ENCODE data around the gene GAS2L3.
"Not testable (repeated sequence)": the region's sequence is repeated elsewhere in the genome, so short reads cannot be mapped to it uniquely, and the experiment has no call there.

Gene GAS2L3

GRCh38 chr12:100574187-100575074 is 947 bp downstream of the GAS2L3 start:
- DNase-seq, result peak; percentile 51 to 64 (median 60)

GRCh38 chr12:100576331-100577036 is 3.0 kb downstream of the GAS2L3 start:
- DNase-seq, result peak; percentile 83 to 97 (median 97)

- DNase-seq, result no peak
These were observed 5.4 kb downstream of the GAS2L3 start for GRCh38 chr12:100578923-100579322.

GRCh38 chr12:100579844-100580243 is 6.4 kb downstream of the GAS2L3 start:
- peak; percentile 27 to 56 (median 43) for DNase-seq

DNA sequence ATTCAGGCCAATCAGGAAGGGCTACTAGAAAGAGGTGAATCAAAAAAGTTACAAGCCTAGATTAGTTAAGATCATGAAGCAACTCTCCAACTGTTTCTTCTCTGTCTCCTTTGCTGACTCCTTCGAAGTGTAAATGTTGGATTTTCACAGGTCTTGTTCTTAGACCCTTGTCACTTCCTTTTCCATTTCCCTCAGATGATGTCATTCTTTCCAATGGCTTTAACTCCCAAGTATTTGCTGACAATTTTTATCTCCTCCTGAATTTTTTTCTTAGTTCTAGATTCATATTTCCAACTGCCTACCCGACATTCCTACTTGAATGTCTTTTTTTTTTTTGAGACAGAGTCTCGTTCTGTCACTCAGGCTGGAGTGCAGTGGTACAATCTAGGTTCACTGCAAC is 10.8 kb downstream of the GAS2L3 start:
- peak in 2 of 3 donors; percentile 31 to 42 for DNase-seq

GRCh38 chr12:100591979-100592378 is 18.5 kb downstream of the GAS2L3 start:
- no peak for DNase-seq

GRCh38 chr12:100593490-100593889 is 20.0 kb downstream of the GAS2L3 start:
- no peak for DNase-seq

GRCh38 chr12:100601626-100602025 is 28.1 kb downstream of the GAS2L3 start:
- DNase-seq, result no peak

DNA sequence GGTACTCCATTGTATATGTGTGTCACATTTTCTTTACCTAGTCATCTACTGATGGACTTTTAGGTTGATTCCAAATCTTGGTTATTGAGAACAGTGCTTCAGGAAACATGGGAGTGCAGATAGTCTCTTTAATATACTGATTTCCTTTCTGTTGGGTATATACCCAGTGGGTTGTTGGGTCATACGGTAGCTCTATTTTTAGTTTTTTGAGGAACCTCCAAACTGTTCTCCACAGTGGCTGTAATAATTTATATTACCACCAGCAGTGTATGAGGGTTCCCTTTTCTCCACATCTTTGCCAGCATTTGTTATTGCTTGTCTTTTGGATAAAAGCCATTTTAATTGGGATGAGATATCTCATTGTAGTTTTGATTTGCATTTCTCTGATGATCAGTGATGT is 29.5 kb downstream of the GAS2L3 start:
- peak; percentile 37 to 56 (median 48) for DNase-seq

- DNase-seq, result peak; percentile 57 to 65 (median 60)
These were observed 35.3 kb downstream of the GAS2L3 start for GRCh38 chr12:100608776-100609175.

DNA sequence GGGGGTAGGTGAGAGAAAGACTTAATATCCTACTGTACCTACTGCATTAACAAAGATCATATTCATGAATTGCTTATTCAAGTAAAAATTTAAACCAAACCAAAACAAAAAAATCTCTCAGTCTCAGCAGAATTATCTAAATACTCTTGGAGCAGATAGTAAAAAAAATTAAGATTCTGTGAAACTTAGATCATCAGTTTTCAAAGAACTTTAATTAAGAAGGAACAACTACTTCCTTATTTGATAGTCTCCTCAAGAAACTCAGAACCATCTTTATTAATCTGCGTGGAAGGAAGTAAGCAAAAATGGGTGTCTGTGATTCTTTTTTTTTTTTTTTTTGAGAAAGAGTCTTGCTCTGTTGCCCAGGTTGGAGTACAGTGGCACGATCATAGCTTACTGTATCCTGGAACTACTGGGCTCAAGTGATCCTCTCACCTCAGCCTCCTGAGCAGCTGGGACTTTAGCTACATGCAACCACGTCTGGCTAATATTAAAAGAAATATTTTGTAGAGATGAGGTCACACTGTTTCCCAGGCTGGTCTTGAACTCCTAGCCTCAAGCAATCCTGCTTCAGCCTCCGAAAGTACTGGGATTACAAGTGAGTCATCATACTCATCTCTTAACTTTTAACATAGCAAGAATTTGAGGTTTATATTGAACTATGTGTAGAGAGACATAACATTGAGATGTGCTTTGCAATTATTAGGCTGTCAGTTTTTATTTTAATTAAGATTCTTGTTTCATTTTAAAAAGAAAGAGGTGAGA is 37.4 kb downstream of the GAS2L3 start:
- peak in 2 of 3 donors; percentile 29 to 37 for DNase-seq

DNA sequence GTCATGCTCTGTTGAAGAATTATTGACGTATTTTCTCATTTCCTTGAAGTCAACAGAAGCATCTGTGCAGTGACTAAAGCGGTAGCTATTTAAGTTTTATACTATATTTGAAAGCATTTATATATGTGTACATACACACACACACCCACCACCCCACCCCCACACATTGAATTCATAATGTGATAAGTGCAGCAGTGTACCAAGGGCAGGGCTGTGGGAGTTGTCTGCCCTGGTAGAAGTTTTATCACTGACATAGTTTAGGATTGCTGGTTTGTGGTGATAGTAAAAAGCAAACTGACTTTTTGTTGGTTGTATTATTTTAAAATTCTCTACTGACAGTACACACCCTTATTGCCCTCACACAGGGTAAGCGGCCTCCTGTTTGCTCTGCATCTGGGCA is 39.1 kb downstream of the GAS2L3 start:
- no peak for DNase-seq

DNA sequence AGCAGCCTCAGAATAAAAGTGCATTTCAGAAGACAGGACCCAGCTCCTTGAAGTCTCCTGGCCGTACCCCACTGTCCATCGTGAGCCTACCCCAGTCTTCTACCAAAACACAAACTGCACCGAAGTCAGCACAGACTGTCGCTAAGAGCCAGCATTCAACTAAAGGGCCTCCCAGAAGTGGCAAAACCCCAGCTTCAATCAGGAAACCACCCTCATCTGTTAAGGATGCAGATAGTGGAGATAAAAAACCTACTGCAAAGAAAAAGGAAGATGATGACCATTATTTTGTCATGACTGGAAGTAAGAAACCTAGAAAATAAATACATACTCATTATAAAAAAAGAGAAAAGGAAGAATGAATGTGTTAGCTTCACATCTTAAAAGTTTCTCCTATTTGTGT is 51.1 kb downstream of the GAS2L3 start:
- DNase-seq, result no peak

DNA sequence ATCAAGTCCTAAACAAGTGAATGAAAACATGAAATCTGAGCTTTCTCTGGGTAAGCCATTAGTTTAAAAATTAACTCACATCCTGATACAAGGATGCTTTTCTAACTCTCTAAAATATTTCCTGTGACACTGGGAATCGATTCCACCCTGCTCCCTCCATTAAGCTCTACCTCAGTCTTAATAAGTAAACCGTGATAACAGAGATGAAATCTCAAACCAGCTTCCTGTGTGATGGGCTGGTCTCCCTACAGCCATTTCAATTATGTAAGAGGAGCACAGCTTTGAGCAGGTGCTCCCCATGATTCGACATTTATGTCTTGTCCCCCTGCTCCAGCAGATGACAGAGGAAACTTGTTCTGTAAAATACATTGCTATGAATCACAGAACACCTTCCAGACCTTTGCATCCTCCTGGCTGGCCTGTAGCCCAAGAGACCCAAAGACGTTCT is 59.0 kb downstream of the GAS2L3 start:
- no peak for DNase-seq

- not testable (repeated sequence) for DNase-seq
These were observed 59.8 kb downstream of the GAS2L3 start for GRCh38 chr12:100633082-100633785.

GRCh38 chr12:100643246-100643645 is 69.8 kb downstream of the GAS2L3 start:
- DNase-seq, result no peak

DNA sequence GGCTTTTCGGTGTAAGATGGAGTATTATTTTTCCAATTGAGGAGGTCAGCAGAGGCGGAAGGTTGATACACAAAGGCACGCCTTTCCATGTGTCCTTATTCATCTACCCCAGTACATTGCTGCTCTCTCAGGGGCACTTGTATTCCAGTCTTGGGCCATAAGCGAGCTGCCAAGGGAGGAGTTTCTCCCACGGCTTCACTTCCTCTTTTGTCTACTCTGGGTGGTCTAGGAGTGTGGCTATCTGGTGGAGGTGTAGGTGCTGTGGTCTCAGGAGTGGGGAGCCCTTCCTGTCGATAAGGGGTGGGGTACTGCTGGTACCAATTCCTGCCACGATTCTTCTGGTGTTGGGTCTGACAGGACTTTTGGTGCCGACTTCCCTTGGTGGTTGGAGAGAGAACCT is 73.4 kb downstream of the GAS2L3 start:
- no peak for DNase-seq

GRCh38 chr12:100651108-100651507 is 77.6 kb downstream of the GAS2L3 start:
- DNase-seq, result no peak

GRCh38 chr12:100651694-100652093 is 78.2 kb downstream of the GAS2L3 start:
- no peak for DNase-seq

DNA sequence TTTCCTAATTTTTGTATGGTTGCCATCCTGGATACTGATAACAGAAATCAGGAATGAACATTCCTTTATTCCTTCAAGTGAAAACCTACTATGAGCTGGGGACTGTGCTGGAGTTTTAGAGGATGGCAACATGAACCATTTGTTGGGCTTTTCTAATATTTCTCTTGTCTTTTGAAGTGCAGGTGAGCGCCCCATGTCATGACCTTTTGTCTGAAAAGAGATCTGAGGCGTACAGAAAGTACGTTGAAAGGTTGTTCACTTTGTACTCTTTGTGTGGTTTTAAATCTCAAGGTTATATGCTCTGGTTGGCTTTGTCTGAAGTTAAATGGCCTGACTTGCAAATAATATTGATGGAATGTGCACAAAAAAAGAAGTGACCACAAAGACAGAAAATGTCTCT is 79.0 kb downstream of the GAS2L3 start:
- DNase-seq, result no peak

GRCh38 chr12:100656141-100656540 is 82.7 kb downstream of the GAS2L3 start:
- DNase-seq, result no peak

- no peak for DNase-seq
These were observed 83.4 kb downstream of the GAS2L3 start for GRCh38 chr12:100656856-100657255.
